GM18870 (cell line): ENCODE measurements around the gene SMPD3.

Experiments used
- ATAC-seq: cut with Tn5 transposase; IDR thresholded peaks from one replicate; pipeline ENCODE4 v1.9.1; 2021; ENCODE audit warnings: moderate library complexity; ENCODE audit not compliant: unreplicated experiment

SMPD3 gene

DNA sequence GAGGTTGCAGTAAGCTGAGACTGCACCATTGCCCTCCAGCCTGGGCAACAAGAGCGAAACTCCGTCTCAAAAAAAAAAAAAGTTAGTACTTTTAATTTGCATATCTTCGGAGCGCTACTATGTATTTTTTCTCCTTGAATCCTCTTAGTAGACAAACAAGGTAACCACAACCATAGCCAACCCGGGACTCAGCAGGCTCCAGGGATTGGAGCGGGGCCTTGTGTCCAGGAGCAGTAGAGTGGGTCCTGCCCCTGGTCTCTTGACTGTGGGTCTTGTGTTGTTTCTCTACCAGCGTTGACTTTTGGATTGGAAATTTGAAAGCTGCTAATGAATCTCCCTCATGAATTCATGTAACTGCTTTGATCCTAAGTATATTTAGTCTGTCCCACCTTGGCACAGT, 105.2 kb downstream of the SMPD3 start:
- ATAC-seq: no peak

DNA sequence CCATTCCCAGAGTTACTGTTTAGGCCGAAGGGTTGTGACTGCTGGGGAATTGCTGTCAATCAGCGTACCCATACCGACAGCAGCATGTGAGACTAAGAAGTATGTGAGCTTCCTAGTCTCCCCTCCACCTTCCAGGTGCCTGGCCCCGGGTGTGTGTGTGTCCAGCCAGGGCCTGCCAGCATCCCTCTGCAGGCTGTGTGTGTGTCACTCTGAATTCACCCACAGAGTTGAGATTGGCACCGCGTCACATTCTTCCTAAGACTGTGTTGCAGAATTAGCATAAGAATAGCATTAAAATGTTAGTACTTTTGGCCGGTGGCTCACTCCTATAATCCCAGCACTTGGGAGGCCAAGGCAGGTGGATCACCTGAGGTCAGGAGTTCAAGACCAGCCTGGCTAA, 105.7 kb downstream of the SMPD3 start:
- no peak for ATAC-seq

DNA sequence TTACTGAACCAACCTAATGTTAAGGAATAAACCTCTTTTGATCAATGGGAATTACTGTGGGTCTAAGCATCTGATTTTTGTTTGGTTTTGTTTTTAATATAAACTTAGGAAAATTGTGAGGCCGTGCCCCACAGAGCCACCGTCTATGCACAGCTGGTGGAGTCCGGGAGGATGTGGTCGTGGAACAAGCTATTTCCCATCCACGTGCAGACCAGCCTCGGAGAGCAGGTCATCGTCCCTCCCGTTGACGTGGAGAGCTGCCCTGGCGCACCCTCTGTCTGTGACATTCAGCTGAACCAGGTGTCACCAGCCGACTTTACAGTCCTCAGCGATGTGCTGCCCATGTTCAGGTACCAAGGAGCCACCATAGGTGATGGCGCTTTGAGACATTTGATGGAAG, 109.1 kb downstream of the SMPD3 start:
- no peak for ATAC-seq

- no peak for ATAC-seq
Measured at GRCh38 chr16:68338326-68339119, 109.8 kb downstream of the SMPD3 start.

GRCh38 chr16:68335175-68335574, 113.1 kb downstream of the SMPD3 start:
- no peak for ATAC-seq

DNA sequence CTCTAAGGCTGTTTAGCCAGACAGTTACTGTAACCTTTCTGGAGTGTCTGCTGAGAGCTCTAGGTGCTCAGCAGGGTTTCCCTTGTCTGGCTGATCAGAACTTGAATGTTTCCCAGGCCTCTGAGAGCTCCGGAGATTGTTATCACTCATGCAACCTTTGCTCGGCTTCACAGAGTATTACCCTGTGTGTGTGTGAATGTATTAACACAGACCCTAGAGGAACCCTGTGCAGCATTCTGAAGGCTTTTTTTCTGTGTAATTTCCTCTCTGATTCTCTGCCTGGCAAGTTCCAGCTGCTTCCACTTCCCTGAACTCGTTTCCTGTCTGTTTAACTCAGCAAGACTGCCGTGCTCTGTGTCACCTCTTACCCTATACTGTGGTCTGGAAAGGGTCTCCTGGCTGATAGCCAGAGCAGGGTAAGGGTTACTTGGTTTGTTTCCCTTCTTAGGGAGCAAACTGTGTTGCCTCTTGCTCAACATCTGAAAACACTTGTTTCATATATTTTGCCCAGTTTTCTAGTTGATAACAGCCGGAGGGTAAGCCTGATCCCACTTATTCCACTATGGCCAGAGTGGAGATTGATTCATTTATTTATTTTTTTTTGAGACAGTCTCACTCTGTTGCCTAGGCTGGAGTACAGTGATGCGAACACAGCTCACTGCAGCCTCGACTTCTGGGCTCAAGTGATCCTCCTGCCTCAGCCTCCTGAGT, 115.7 kb downstream of the SMPD3 start:
- ATAC-seq: no peak

GRCh38 chr16:68331879-68332410, 116.4 kb downstream of the SMPD3 start:
- no peak for ATAC-seq

- no peak for ATAC-seq
Measured at GRCh38 chr16:68328860-68329390, 119.4 kb downstream of the SMPD3 start.

DNA sequence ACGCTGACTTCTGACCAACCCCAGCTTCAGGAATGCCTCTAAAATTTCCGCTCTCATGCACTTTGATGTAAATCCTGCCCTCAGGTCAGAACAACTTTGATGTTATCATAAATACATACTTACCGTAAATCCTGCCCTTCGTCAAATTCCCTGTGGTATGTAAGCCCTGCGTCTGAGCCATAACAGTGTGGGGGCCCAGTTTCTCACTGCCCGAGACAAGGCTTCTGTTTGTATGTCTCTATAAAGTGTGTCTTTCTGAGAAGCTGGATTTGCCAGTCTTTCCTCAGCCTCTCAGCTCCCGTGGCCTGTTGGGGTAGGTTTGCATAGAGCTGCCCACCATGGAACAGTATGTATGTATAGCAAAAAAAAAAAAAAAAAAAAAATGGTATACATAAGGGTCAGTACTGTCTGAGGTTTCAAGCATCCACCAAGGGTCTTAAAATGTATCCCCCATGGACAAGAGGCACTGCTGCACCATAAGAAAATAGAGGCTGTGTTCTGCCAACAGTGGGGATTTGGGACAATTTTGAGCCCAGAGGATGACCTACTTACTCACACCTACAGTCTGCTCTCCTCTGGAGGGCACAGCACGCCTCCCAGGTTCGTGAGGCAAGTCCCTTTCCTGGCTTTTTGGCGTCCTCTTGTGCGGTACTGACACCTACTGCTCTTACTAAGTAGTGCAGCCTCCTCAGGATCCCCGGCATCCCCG, 120.0 kb downstream of the SMPD3 start:
- ATAC-seq: peak; percentile 63

DNA sequence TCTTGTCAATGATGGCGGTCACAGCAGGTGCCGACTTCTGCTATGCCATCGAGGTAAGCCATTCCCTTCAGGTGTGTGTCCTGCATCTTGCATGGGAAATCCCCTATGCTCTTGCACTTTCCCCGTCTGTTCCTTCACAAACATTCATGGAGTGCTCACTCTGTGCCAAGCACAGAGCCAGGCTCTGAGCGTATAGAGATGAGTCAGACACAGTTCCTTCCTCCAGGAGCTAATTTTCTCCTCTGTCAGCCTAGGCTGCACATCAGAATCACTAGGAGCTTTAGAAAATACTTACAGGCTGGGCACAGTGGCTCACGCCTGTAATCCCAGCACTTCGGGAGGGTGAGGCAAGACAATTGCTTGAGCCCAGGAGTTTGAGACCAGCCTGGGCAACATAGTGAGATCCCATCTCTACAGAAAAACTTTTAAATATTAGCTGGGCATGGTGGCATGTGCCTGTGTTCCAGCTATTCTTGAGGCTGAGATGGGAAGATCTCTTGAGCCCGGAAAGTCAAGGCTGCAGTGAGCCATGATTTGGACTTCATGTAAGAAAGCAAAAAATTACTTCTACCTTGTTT, 123.4 kb downstream of the SMPD3 start:
- ATAC-seq: no peak

DNA sequence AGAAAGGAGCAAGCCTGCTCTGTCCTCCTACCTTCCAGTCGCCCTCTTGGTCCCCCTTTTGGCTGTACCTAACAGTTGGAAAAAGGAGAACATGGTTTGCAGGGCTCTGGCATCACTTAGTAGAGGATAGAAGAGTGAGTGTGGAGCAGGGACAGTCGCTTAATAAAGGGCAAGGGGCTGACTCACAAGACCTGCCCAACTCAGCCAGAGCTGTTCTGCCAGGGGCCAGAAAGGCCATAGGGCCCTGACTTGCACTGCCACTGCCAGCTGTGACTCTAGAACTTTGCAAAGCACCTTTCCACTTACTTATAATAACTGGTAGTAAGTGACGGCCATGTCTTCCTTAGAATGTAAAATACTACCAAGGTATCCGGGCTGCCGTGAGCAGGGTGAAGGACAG, 124.0 kb downstream of the SMPD3 start:
- ATAC-seq: no peak

GRCh38 chr16:68319185-68319908, 129.0 kb downstream of the SMPD3 start:
- ATAC-seq: peak; percentile 60

DNA sequence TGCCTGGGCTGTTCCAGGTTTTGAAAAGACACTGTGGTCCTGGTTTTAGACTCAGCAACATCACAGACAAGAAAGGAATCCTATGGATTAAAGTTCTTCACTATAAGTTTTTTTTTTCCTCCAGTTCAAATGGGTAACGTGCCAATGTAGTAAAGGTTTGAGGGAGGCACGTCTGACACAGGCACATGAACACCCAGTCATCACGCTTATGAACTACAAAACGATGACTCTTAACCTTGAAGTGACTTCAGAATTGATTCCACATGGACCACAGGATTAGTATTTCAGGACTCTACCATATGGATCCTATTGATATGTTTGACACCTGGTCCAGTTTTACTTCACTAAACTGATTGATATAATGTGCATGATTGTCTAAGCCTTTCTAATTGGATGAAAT, 135.2 kb downstream of the SMPD3 start:
- no peak for ATAC-seq

- ATAC-seq: peak; percentile 89
Measured at GRCh38 chr16:68310774-68311511, 137.4 kb downstream of the SMPD3 start, which contains the start of the genes PRMT7 and SLC7A6OS. Gene PRMT7, plus strand, starts transcription at chr16:68311019. Its CDS starts 4,961 bp downstream, at chr16:68315980. Gene SLC7A6OS, minus strand, starts transcription at chr16:68310946. Its CDS starts 20 bp downstream, at chr16:68310926.

- ATAC-seq: peak; percentile 30
Measured at GRCh38 chr16:68310437-68310773, 137.9 kb downstream of the SMPD3 start.

DNA sequence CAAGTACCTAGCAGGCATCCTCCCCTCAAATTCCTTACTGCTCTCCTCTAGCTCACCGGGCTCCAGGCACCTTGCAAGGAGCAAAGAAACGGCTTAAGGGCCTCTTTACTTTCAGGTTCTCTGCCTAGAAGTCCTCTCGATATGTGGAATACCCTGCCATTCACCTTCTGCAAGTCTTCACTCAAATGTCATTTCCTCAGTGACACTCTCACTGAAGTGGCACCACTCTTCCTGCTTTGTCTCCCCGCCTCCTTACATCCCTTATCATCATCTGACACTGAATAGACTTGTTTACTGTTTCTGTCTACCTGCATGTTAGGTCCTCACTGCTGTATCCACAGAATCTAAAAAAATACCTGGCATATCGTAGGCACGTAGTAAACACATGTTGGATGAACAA, 138.5 kb downstream of the SMPD3 start:
- no peak for ATAC-seq
